ENCODE results near the gene TACR2.
"Not testable (repeated sequence)": the region's sequence is repeated elsewhere in the genome, so short reads cannot be mapped to it uniquely, and the experiment has no call there.

Gene TACR2

GRCh38 chr10:69416695-69417094 lies at the start of gene TACR2:
Gene TACR2, minus strand, starts transcription at chr10:69416918. Its CDS starts 595 bp downstream, at chr10:69416323.
- no peak for DNase-seq

- DNase-seq: no peak
Measured at GRCh38 chr10:69466158-69466490, 49.4 kb upstream of the TACR2 start.

- DNase-seq: no peak
Measured at GRCh38 chr10:69465457-69466157, 48.9 kb upstream of the TACR2 start.

DNA sequence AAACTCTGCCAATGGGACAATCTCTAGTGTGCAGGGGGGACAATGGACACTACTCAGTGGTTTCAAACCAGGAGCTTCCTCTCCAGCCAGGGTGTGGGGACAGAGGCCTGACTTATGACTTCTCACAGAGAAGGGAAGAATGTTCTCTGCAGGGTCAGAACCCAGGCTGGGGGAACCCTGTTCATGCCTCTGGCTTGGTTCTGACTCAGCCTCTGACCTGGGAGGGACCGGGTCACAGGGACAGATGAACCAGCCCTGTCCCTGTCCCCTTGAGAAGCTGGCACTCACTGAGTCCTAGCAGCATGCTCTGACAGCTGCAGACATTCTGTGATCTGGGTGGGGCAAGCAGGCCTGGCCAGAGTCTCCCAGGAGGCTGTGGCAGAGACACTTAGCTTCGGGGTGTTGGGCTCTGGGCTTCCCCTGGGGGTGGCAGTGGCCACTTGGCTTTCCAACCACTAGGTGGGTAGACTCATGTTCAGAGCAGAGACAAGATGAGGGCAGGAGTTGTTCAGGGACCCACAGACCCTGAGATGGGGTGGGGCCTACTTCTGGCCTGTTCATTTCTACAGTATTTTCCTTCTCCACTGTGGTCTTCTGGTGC lies 48.2 kb upstream of the TACR2 start:
- DNase-seq: no peak

- no peak for DNase-seq
Measured at GRCh38 chr10:69464401-69464800, 47.7 kb upstream of the TACR2 start.

- no peak for DNase-seq
Measured at GRCh38 chr10:69463886-69464285, 47.2 kb upstream of the TACR2 start.

- DNase-seq: no peak
Measured at GRCh38 chr10:69461243-69462025, 44.7 kb upstream of the TACR2 start.

- DNase-seq: no peak
Measured at GRCh38 chr10:69460576-69461242, 44.0 kb upstream of the TACR2 start.

GRCh38 chr10:69459893-69460575 lies 43.3 kb upstream of the TACR2 start:
- no peak for DNase-seq

DNA sequence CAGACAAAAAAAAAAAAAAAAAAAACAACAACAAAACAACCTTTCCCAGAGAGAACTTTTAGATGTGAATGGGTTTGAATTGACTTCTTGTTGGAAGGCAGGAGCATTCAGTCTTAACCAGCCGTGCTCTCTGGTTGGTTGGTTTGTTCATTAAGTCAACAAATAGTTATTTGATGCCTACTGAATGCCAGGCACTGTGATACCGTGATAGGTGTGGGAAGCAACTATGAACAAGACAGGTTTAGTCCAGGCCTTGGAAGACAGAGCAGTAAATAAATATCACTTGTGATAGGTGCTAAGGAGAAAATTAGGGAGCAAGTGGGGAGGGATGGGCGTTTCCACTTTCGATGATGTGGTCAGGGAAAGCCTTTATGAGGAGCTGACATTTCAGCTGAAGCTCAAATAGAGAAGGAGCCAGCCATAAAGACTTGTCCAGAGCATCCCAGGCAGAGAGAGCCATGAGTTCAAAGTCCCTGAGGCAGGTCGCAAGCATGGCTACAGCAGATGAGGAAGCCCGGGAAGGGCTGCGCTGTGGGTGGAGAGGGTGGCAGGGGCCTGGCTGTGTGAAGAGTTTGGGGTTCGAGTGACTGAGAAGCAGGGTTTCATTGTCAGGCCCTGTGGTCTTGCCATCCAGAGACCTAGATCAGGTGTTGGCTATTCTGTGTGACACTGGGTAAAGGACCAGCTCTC lies 42.5 kb upstream of the TACR2 start:
- DNase-seq: no peak

- DNase-seq: no peak
Measured at GRCh38 chr10:69458430-69459100, 41.8 kb upstream of the TACR2 start.

DNA sequence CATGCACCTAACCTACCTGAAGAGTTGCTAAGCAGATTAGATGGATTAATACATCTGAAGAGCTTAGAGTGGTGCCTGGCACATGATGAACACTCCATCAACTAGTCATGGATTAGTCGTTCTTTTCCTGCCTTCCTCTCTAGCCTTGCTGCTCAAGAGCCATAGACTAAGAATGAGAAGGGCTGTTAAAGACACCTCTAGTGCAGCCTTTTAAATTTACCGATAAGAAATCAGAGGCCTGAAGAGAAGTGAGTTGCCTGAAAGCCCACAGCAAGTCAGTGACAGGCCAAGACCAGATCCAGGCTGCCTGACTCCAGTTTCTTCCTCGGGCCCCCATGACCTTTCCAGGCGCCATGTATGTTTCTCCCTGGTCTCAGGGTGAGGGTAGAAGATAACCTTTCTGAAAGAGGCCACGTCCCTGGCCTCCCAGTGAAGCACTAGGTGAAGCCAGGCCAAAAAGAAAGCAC lies 41.1 kb upstream of the TACR2 start:
- DNase-seq: no peak

- DNase-seq: no peak
Measured at GRCh38 chr10:69456880-69457693, 40.4 kb upstream of the TACR2 start.

DNA sequence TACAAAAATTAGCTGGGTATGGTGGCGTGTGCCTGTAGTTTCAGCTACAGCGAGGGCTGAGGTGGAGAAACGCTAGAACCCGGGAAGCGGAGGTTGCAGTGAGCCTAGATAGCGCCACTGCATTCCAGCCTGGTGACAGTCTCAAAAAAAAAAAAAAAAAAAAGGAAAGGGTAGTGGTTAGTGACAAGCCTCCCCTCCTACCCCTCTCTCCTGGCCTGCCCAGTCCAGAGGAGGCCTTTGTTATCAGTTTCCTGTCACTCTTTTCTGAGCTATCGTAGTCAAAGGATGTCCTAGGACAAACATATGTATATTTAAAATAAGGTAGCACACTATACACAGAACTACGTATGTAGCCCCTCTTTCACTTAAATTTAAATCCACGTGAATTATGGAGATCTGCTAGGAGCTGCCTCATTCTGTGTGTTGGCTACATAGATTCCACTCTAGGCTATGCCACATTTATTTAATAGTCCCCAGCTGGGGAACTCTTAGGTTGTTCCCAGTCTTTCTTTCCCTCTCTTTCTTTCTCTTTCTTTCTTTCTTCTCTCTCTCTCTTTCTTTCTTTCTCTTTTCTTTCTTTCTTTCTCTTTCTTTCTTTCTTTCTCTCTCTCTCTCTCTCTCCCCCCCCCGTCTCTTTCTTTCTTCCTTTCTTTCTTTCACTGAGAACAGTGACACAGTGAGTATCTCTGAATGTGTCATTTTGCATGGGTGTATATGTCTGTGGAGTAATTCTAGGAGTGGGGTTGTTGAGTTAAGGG lies 38.5 kb upstream of the TACR2 start:
- no peak for DNase-seq

DNA sequence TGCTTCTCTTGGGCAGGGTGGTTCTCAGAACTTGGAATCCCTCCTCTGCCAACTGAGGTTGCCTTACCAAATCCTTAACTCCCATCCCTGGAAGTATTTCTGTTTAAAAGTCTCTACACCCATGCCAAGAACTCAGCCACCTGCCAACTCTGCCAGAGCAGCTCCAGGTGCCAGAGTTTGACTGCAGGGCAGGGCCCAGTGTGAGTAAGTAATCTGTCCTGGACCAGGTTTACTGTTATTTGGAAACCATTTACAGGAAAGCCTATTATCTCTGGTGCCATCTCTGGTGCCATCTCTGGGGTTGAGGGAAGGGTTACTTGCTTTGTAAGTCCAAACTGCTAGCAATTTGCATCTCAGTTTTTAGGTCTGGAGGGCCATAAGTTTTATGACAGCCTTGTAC lies 37.1 kb upstream of the TACR2 start:
- no peak for DNase-seq

- no peak for DNase-seq
Measured at GRCh38 chr10:69452676-69453415, 36.1 kb upstream of the TACR2 start.

DNA sequence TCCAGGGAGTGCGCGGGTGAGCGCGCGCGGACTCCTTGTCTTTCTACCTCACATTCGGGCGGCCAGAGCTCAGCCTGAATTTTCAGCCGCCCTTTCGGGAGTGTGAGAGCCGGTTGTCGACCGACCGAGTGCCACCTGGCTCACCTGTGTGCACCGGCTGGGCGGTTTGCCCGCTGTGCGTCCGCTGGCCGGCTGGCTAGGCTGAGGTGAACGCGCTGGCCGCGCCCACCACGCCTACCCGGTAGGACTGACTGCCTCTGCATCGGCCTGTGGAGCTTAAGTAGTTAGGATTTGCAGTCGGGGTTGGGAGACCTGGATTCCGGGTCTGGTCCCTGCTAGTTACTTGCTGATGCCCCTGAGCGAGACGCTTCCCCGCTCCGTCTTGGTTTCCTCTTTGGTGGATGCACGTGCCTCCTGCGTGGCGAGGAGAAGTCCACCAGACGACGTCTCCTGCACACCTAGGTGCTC lies 35.1 kb upstream of the TACR2 start:
- DNase-seq: peak; percentile 13

- peak; percentile 80 for DNase-seq
Measured at GRCh38 chr10:69451209-69451783, 34.6 kb upstream of the TACR2 start, which contains the start of gene TSPAN15. Gene TSPAN15, plus strand, starts transcription at chr10:69451465. Its CDS starts 130 bp downstream, at chr10:69451595.

GRCh38 chr10:69450395-69450794 lies 33.7 kb upstream of the TACR2 start:
- DNase-seq: not testable (repeated sequence)

Measured in stimulated activated CD4-positive, alpha-beta T cell treated with anti-CD3 and anti-CD28 coated beads, Interleukin-4, amount 100 ng/mL, for 1 hour (primary cell).